ENCODE measurements around the gene DAPK1. TPM values are rescaled to one million over a fixed set of nuclear protein-coding genes. Genes with fewer than 3 reads are reported as not detected.

The DAPK1 gene
- total and polyA plus RNA-seq, 4 donors, result 33.0 to 301 (median 94.1) TPM

DNA sequence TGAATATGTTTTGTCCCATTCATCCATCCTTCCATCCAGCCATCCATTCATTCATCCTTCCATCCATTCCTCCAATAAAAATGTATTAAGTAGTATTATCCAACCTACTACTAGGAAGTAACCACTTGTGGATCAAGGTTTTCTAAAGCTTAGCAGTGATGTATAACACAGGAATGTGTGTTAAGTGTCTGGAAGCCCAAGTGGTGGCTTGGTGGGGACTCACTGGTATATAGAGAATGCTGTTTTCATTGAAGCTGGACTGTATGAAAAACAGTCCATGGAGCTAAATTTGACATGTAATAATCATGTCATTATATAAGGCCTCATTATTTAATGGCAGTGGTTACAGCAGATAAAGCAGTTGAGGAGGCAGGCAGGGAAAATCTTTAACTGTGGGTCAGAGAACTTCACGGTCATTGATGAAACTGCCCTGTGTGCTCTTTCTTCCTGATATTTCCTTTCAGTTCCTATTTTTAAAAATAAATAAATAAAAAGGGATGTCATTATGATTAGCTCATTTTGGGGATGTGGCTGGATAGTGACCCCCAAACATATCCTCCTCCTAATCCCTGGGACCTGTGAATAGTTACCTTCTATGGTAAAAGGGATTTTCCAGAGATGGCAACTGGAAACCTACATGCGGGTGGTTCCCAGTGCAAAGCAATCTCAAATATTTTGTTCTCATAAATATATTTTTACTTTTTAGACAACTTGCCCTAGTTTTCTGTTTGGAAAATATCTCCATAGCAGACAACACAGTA is 82.3 kb downstream of the DAPK1 start:
- H3K9ac ChIP-seq (ENCODE audit: insufficient read depth in 1 of 2, low read length in 2 of 2), result no peak overlapping the region
- H3K4me1 ChIP-seq (ENCODE audit: control insufficient read depth in 5 of 5, insufficient read depth in 5 of 5, low read length in 5 of 5), result peaks cover 0 to 69% (median 37%) of the 10 kb centered on the region in 5 donors
- no peaks in the 10 kb centered on the region for H3K27me3 ChIP-seq (ENCODE audit: control insufficient read depth in 3 of 3, insufficient read depth in 3 of 3, low read length in 2 of 3)
- H3K36me3 ChIP-seq (ENCODE audit: control insufficient read depth in 4 of 4, insufficient read depth in 4 of 4, low read length in 4 of 4), result peaks cover 0 to 4% (median 0%) of the 10 kb centered on the region in 4 donors
- peaks cover 0 to 3% (median 0%) of the 10 kb centered on the region in 4 donors for H3K9me3 ChIP-seq (ENCODE audit: control insufficient read depth in 4 of 4, insufficient read depth in 3 of 4, low read length in 3 of 4)
- H3K27ac ChIP-seq (ENCODE audit: low read depth in 1 of 2, low read length in 1 of 2), result no peak overlapping the region
- no peak overlapping the region for H3K4me3 ChIP-seq
- WGBS, 2 donors, result 71 to 79% methylated on average over 2 of the region's 2 CpGs
- DNase-seq (no peak), ATAC-seq (ENCODE audit: insufficient read depth, low FRiP score) (no peak)
- TF ChIP-seq, protein P1, sequence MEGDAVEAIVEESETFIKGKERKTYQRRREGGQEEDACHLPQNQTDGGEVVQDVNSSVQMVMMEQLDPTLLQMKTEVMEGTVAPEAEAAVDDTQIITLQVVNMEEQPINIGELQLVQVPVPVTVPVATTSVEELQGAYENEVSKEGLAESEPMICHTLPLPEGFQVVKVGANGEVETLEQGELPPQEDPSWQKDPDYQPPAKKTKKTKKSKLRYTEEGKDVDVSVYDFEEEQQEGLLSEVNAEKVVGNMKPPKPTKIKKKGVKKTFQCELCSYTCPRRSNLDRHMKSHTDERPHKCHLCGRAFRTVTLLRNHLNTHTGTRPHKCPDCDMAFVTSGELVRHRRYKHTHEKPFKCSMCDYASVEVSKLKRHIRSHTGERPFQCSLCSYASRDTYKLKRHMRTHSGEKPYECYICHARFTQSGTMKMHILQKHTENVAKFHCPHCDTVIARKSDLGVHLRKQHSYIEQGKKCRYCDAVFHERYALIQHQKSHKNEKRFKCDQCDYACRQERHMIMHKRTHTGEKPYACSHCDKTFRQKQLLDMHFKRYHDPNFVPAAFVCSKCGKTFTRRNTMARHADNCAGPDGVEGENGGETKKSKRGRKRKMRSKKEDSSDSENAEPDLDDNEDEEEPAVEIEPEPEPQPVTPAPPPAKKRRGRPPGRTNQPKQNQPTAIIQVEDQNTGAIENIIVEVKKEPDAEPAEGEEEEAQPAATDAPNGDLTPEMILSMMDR (IDR thresholded peaks at IDR 0.05; ENCODE audit: control extremely low read depth, extremely low read depth), result no peak

DNA sequence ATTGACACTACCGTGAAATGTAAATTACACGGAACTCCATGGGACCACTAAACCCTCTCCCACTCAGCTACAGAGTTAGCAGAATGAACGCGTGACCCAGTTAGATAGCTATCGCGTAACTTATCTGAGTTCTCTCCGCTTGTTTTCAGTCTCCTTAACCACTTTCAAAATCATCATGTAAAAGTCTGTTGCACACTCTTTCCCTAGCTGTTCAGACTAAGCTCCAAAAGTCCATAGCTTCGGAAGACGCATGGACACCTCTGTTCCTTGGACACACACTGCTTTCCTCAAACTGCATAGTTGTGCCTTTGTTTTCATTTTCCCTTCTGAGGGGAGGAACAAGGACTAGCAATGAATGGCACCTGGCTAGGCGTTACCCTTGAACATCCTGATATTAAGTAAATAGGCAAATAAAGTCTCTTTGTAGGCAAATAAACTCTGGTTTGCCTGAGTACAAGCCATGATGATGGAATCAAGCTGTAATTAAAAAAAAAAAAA is 83.3 kb downstream of the DAPK1 start:
- ATAC-seq (ENCODE audit: insufficient read depth, low FRiP score) (no peak), DNase-seq (no peak)
- H3K9ac ChIP-seq (ENCODE audit: insufficient read depth in 1 of 2, low read length in 2 of 2), result no peak overlapping the region
- TF ChIP-seq, protein P1 (IDR thresholded peaks at IDR 0.05; ENCODE audit: control extremely low read depth, extremely low read depth), result no peak
- H3K27me3 ChIP-seq (ENCODE audit: control insufficient read depth in 3 of 3, insufficient read depth in 3 of 3, low read length in 2 of 3), result no peaks in the 10 kb centered on the region
- no peak overlapping the region for H3K4me3 ChIP-seq
- H3K9me3 ChIP-seq (ENCODE audit: control insufficient read depth in 4 of 4, insufficient read depth in 3 of 4, low read length in 3 of 4), result peaks cover 0 to under 1% (median 0%) of the 10 kb centered on the region in 4 donors
- H3K36me3 ChIP-seq (ENCODE audit: control insufficient read depth in 4 of 4, insufficient read depth in 4 of 4, low read length in 4 of 4), result peaks cover 0 to 6% (median 0%) of the 10 kb centered on the region in 4 donors
- H3K4me1 ChIP-seq (ENCODE audit: control insufficient read depth in 5 of 5, insufficient read depth in 5 of 5, low read length in 5 of 5), result peaks cover 0 to 69% (median 39%) of the 10 kb centered on the region in 5 donors
- peak overlapping the region in 1 of 2 donors; percentile 46 for H3K27ac ChIP-seq (ENCODE audit: low read depth in 1 of 2, low read length in 1 of 2)
- 76 to 87% methylated on average over 10 of the region's 10 CpGs for WGBS, 2 donors

DNA sequence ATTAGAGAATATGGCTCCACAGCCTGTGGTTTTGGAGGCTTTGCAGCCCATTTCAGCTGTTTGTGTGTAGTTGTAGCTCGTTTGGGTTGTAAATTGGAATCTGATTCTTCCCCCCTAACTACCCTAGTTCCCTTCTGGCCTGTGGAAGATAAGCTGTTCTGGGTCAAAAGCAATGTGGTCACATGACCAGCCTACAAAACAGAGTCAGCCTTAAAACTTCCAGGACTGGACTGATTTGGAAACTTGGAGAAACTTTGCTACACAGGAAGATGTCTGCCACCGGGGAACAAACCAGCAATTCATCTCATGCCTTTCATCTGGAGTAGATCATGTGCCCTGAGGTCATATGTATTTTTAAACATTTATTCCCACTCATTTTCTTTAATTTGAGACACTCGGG is 83.8 kb downstream of the DAPK1 start:
- DNase-seq, result peak in 2 of 3 donors; percentile 58 to 70
- H3K27ac ChIP-seq (ENCODE audit: low read depth in 1 of 2, low read length in 1 of 2), result peak overlapping the region in 1 of 2 donors; percentile 71
- H3K4me1 ChIP-seq (ENCODE audit: control insufficient read depth in 5 of 5, insufficient read depth in 5 of 5, low read length in 5 of 5), result peaks cover 0 to 65% (median 35%) of the 10 kb centered on the region in 5 donors
- H3K9ac ChIP-seq (ENCODE audit: insufficient read depth in 1 of 2, low read length in 2 of 2), result no peak overlapping the region
- WGBS, 2 donors, result 25 to 27% methylated on average over 3 of the region's 3 CpGs
- no peak overlapping the region for H3K4me3 ChIP-seq
- no peaks in the 10 kb centered on the region for H3K27me3 ChIP-seq (ENCODE audit: control insufficient read depth in 3 of 3, insufficient read depth in 3 of 3, low read length in 2 of 3)
- TF ChIP-seq, protein P1 (IDR thresholded peaks at IDR 0.05; ENCODE audit: control extremely low read depth, extremely low read depth), result no peak
- no peak for ATAC-seq (ENCODE audit: insufficient read depth, low FRiP score)
- no peaks in the 10 kb centered on the region for H3K9me3 ChIP-seq (ENCODE audit: control insufficient read depth in 4 of 4, insufficient read depth in 3 of 4, low read length in 3 of 4)
- H3K36me3 ChIP-seq (ENCODE audit: control insufficient read depth in 4 of 4, insufficient read depth in 4 of 4, low read length in 4 of 4), result peaks cover 0 to 7% (median 0%) of the 10 kb centered on the region in 4 donors

Measured in lung (tissue), 12 donors.